ENCODE results near the gene RTEL1.
"Not testable (repeated sequence)": the region's sequence is repeated elsewhere in the genome, so short reads cannot be mapped to it uniquely, and the experiment has no call there.

RTEL1 gene

DNA sequence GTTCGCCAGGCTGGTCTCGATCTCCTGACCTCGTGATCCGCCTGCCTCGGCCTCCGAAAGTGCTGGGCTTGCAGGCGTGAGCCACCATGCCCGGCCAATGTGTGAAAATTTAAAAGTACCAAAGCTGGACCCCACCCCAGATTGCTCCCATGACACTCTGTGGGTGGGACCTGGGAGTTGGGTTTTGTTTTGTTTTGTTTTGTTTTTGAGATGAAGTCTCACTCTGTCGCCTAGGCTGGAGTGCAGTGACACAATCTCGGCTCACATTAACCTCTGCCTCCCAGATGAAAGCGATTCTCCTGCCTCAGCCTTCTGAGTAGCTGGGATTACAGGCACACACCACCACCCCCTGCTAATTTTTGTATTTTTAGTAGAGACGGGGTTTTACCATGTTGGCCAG lies 13.6 kb downstream of the RTEL1 start:
- not testable (repeated sequence) for DNase-seq (ENCODE audit: low read depth in 2 of 2)

DNA sequence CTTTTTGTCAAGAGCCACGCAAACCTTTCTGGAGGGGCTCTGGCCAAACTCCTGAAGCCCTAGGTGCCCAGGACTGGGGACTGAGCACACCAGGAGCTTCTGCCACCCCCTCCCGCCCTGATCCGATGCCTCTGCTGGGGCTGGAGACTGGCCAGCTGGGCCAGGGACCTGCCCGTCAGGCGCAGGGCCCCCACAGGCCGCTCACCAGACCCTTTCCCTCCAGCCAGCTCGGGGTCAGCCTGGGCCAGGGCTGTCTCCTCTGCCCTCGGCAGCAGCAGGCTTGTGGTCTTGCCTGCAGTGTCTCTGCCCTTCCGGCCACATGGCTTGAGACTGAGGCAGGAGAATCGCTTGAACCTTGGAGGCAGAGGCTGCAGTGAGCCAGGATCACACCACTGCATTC lies 14.6 kb downstream of the RTEL1 start:
- DNase-seq (ENCODE audit: low read depth in 2 of 2), result no peak

DNA sequence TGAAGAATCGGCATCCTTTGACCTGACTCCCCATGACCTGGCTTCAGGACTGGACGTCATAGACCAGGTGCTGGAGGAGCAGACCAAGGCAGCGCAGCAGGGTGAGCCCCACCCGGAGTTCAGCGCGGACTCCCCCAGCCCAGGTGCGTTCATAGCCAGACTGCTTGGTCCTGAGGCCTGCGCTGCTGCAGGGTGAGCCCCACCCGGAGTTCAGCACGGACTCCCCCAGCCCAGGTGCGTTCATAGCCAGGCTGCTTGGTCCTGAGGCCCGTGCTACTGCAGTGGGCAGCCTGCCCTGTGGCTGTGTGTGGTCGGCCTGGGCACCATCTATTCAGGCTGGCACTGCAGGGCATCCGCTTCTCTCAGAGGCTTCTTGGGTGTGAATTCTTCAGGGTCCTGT lies 15.8 kb downstream of the RTEL1 start:
- no peak for DNase-seq (ENCODE audit: low read depth in 2 of 2)

DNA sequence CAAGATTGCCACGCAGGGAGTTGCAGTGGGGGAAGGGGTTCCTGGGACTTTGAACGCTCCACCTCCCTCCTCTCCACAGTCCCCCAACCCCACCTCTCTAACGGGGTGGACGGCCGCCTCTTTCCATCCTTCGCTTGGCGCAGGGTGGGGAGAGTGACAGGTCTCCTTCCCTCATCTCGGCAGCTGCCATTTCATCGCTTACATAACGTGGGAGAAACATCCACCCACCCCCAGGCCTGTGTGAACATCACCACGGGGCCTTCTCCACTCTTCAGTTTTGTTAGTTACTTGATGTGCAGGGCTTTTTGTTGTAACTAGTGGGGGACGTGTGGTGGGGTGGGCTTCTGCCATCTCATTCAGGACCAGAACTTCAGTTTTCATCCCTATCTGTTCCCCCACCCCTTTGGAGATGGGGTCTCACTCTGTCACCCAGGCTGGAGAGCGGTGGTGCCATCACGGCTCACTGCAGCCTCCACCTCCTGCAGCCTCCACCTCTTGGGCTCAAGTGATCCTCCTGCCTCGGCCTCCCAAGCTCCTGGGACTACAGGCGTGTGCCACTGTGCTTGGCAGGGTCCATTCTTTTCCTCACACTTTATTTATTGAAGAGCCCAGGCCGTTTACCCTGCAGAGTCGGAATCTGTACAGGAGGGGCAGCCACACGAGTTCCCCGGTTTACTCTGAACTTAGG lies 17.7 kb downstream of the RTEL1 start:
- DNase-seq (ENCODE audit: low read depth in 2 of 2), result no peak

DNA sequence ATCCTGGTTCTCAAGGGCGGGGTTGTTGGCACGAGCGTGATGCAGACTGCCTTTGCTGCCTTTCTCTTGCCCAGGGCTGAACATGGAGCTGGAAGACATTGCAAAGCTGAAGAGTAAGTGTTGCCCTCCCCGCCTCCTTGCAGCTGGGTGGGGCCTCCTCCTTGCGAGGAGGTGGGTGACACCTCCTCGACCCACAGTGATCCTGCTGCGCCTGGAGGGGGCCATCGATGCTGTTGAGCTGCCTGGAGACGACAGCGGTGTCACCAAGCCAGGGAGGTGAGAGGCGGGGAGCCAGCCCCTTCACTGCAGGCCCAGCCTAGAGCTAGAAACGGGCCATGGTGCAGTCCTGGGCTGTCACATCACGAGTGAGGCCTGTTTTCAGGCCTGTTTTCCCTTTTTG lies 20.0 kb downstream of the RTEL1 start:
- DNase-seq (ENCODE audit: low read depth in 2 of 2), result no peak

DNA sequence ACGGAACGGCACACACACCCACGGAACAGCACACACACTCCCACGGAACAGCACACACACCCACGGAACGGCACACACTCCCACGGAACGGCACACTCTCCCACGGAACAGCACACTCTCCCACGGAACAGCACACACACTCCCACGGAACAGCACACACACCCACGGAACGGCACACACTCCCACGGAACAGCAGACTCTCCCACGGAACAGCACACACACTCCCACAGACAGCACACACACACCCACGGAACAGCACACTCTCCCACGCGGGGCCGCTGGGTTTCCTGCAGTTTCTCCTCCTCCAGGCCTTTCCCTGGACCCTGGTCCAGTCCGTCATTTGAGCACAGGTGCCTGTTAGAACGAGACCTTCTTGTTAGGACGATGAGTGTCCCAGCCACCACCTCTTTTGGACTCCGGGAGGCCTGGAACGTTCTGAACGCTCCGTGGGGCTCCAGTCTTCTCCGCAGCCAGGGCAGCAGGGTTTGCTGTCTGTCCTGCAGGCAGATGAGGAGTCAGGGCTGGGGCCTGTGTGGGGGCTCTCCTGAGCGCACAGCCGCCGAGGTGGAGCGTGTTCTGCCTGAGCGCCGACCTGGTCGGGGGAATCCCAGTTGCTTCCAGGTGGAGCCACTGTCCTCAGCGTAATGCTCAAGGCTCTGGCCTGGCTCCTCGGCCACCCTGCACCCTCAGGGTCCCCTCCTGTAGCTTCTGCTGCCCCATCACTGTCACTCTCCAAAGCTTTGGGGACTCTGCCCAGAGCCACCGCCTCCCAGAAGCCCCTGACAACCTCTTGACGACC lies 20.8 kb downstream of the RTEL1 start:
- DNase-seq (ENCODE audit: low read depth in 2 of 2), result no peak

DNA sequence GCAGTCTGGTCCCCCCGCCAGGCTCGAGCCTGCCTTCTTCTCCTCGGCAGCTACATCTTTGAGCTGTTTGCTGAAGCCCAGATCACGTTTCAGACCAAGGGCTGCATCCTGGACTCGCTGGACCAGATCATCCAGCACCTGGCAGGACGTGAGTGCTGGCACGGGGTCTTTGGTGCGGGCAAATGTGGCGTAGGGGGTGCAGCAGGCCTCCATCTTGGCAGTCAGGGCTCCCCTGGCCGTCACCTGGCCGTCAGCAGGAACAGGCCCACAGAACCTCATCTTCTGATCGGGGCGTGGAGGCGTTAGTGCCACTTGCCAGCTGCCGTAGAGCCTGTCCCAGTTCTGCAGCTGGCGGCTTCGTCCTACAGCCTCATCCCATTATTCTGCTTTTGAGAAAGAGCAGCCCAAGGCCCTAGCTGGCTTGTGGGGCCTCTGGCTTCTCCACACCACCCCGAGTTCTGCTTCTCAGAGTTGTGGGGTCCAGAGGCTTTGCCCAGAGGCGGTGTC lies 21.7 kb downstream of the RTEL1 start:
- no peak for DNase-seq (ENCODE audit: low read depth in 2 of 2)

DNA sequence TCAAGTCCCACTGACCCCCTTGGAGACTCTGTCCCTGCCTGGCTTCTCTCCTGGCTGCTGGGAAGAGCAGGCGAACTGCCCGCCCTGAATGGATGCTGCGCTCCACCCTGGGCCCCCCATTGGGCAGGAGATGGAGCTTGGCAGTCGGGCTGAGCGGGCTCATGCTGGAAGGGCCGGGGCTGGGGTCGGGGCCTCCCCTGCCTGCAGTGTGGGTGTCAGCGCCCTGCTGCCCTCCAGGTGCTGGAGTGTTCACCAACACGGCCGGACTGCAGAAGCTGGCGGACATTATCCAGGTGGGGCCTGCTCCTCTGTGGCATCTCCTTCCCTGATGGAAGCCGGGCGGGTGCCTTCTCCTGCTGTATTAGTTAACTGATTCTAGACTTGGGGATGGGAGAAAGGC lies 22.3 kb downstream of the RTEL1 start:
- no peak for DNase-seq (ENCODE audit: low read depth in 2 of 2)

DNA sequence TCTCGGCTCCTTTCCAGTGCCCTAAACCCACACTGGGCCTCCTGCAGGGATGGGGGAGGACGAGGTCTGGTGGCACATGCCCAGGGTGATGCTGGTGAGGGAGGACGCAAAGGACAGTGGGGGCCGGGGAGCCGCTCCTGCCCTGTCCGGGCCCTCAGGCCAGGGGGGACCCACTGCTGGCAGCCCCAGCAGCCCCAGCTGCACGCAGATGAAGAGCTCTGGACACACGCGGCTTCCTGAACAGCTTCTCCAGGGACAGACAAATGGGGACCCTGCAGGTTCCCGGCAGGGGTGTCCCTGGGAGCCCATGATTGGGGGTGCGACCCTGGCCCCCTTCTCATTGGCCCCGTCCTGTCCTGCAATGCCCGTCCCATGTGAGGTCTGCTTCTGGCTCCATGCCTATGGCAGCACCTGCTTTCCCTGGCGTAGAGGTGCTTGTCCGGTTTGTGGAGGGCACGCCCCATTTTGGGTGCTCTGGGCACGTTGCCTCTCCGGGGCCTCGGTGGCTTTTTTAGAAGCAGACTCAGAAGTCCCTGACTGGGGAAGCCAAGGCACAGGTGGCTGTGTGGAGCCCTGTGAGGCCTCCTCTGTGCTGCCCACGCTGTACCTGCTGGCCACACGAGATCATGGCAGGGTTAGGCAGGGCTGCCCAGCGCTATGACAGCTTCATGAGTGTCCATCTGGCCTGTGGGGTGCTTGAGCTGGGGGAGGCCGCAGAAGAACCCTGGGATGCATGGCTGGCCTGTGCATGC lies 22.9 kb downstream of the RTEL1 start:
- no peak for DNase-seq (ENCODE audit: low read depth in 2 of 2)

DNA sequence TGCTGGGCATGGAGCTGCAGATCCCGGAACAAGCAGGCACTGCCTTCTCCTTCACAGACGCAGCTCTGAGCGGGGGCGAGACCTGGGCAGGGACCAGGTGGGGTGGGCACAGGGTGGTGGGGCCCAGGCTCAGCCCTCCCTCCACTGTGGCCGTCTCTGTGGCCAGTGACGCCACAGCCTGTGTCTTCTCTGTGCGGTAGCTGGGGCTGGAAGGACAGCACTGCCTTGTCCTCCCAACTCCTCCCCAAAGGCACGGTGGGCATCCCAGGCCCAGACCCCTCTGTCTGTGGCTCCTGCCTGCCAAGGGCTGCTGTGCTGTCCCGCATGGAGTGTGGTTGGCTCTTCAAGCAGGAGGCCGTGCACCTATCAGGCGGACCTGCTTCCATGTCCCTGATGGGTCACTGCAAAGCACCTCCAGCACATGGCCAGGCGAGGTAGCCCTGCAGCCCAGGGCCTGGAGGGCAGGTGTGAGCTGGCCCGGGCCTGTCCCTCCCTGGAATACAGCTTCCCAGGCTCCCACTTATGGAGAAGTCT lies 23.6 kb downstream of the RTEL1 start:
- DNase-seq (ENCODE audit: low read depth in 2 of 2), result no peak

DNA sequence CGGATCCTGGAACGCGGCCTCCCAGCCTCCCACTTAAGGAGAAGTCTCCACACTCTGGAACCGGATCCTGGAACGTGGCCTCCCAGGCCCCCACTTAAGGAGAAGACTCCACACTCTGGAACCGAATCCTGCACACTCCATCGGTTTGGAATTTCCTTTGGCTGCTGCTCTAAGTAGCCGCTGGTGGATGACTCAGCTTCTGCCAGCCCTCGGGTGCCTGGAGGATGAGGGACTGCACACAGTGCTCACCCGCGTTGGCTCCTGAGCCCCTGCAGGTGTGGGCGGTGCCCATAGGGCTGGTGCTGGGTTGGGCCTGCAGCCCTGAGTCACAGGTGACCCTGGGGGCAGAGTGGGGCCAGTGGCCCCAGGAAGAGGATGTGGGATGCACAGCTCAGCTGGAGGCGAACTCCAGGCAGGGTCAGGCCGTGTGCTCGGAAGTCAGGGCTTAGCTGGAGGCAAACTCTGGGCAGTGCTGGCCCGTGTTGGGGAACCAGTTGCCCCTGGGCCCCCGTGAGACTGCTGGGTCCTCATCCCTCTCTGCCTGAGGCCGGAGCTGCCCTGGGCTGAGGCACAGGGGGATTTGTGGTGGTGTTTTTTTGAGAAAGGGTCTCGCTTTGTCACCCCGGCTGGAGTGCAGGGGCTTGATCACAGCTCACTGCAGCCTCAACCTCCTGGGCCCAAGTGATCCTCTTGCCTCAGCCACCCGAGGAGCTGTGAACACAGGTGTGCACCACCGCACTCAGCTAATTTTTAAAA lies 24.4 kb downstream of the RTEL1 start:
- DNase-seq (ENCODE audit: low read depth in 2 of 2), result no peak

DNA sequence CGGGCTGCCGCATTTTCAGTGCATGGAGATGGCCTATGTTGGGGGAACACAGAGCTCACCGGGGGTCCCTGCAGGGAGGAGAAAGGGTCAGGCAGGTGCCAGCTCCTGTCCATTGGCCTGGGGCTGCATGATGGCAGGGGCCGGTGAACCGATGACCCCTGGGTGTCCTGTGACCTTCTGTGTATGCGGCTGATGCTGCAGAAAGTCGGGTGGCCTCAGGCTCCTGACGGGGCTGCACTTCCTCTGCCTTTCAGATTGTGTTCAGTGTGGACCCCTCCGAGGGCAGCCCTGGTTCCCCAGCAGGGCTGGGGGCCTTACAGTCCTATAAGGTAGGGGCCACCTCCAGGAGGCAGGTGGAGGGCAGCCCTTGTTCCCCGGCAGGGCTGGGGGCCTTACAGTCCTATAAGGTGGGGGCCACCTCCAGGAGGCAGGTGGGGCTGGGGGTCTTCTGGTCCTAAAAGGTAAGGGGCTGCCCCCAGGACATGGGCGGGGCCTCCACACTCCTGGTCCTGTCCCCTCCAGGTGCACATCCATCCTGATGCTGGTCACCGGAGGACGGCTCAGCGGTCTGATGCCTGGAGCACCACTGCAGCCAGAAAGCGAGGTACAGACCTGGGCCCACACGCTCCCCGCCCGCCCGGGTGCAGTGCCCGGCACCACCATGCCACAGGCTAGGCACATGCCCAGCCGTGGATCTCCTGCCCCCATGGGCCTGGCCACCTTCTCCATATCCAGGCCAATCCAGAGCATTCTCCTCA lies 27.3 kb downstream of the RTEL1 start:
- DNase-seq (ENCODE audit: low read depth in 2 of 2), result no peak

DNA sequence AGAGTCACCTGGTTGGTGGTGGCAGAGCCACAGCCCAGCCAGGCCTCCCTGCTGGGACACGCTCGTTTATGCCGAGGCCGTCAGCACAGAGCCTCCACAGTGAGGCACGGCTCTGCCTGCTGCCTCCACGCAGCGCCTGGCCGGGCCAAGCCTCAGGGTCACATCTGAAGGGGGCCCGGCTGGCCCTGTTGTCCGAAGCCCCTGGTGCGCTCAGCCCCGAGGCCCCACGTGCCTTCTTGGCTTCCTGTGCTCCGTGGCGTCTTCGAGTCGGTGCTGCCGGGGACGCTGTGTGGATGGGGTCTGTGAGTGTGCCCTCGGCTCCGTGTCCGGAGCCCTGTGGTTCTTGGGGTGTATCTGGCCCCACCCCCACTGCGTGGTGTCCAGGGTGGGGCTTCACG lies 28.0 kb downstream of the RTEL1 start:
- DNase-seq (ENCODE audit: low read depth in 2 of 2), result no peak

DNA sequence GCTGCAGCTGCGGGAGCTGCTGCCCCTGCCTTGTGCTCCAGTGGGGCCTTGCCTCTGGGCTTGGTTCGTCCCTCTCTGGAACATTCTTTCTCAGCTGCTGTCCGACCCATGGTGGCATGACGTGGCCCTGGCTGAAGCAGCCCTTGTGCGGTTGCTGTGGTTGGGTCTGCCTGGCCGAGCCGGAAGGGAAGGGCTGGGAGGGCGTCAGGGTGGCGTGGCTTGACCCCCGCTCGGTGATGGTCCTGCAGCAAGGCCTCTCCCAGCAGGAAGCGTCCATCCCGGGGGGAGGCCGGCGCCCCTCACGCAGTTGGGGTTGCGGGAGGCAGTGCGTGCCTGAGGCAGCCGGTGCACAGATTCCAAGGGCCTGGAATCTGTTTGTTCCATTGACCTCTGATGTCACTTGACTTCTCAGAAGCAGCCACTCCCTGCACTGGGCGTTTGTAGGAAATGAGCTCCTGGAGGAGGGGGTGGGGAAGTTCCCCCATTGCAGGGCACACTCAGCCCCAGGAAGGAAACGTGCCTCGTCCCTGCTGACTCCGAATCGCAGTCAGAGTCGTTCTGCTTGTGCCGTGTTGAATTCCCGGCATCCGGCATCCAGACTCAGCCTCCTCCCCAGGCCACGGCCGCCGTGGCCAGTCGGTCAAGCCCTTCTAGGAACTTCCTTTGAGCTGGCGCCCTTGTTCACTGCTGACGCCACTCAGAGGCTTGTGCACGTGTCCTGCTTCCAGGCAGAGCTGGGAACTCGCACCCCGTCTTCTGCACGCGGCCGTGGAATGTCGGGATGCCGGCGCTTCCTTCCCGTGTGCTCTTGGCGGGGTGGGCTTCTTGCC lies 28.6 kb downstream of the RTEL1 start:
- DNase-seq (ENCODE audit: low read depth in 2 of 2), result peak in 1 of 2 donors; percentile 39

DNA sequence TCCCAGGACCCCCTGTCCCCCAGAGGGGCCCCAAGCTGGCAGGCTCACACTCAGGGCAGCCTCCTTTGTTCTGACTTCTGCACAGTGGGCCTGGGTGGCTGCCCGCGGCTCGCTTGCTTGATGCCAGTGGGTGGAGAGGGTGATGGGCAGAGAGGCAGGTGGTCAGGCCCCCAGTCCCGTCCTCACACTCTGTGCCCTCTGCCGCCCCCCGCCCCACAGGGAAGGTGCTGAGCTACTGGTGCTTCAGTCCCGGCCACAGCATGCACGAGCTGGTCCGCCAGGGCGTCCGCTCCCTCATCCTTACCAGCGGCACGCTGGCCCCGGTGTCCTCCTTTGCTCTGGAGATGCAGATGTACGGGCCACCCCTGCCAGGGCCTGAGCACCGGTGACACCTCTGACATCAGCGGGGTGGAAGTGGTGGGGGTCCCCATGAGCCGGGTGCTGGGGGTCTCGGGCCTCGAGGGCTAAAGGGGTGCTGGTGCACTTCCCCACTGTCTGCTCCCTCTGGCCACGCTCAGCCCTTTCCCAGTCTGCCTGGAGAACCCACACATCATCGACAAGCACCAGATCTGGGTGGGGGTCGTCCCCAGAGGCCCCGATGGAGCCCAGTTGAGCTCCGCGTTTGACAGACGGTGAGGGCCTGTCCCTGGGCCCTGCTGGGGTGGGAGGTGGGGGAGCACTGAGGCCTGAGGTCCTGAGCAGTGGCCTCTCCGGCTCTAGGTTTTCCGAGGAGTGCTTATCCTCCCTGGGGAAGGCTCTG lies 29.5 kb downstream of the RTEL1 start:
- DNase-seq (ENCODE audit: low read depth in 2 of 2), result no peak

DNA sequence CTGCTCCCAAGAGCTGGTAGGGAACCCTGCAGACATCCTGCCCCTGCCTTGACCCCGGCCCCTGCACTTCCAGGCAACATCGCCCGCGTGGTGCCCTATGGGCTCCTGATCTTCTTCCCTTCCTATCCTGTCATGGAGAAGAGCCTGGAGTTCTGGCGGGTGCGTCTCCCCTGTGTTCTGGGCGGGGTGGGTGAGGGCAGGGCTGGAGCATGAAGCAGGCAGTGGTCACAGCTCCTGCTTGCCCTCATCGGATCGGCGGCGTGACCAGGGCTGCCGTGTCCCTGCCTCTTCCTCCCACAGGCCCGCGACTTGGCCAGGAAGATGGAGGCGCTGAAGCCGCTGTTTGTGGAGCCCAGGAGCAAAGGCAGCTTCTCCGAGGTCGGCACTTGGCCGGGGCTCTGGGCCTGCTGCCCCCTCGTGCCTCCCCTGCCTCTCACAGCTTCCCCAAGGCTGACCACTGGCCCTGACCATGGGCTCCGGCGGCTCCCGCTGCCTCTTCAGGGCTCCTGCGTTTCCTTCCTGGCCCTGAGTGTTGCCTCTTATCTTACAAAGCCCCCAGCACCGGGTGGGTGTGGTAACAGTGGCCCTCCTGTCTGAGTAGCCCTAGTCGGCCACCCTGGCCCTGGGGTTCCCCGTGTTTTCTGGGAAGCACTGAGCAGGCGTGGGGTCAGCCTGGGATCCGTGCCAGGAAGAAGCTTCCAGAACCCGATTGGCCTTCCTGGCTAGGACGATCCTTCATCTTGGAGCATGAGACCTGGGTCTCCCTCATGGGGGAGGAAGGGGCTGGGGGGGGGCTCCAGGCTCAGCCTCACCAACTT lies 30.3 kb downstream of the RTEL1 start:
- no peak for DNase-seq (ENCODE audit: low read depth in 2 of 2)

DNA sequence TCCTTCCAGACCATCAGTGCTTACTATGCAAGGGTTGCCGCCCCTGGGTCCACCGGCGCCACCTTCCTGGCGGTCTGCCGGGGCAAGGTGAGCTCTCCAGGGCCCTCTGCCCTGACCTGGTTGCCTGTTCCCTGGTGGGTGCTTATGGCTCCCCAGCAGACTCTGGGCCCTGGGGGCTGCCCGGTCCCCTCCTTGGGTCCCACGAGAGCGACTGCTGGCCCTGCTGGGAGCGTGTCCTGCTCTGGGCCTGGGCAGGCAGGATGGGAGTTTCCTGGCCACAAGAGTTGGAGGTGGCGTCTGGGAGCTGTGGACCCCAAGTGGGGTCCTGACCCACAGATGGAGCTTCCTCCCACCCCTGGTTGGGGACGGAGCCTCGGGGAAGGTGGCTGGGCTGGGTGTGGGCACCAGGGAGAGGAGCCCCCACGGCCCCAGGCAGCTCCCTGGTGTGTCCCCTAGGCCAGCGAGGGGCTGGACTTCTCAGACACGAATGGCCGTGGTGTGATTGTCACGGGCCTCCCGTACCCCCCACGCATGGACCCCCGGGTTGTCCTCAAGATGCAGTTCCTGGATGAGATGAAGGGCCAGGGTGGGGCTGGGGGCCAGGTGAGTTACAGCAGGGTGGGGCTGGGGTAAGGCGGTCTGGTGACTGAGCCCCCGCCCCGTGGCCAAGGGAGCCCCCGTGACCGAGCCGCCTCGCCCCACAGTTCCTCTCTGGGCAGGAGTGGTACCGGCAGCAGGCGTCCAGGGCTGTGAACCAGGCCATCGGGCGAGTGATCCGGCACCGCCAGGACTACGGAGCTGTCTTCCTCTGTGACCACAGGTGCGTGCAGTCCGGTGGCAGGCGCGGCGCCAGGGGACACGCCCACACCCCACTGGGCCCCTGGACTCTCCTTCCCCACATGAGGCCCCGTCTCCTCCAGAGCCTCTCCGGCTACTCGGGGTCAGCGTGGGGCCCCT lies 31.2 kb downstream of the RTEL1 start:
- DNase-seq (ENCODE audit: low read depth in 2 of 2), result no peak
